Ishikawa (cell line): Measurements from ENCODE around the gene GCN1.

Source experiments
- CEBPB ChIP-seq: IDR thresholded peaks from 2 replicates; pipeline ENCODE4 v1.6.1; 2012
- CREB1 ChIP-seq: IDR thresholded peaks from 2 replicates; pipeline ENCODE4 v1.6.1; 2012; ENCODE audit warnings: low read depth
- EGR1 ChIP-seq: IDR thresholded peaks from 2 replicates; pipeline ENCODE4 v1.6.1; 2012
- EP300 ChIP-seq: IDR thresholded peaks from 2 replicates; pipeline ENCODE4 v1.6.1; 2012; ENCODE audit warnings: borderline replicate concordance
- FOXM1 ChIP-seq: IDR thresholded peaks from 2 replicates; pipeline ENCODE4 v1.6.1; 2012; ENCODE audit warnings: low read depth, borderline replicate concordance
- NFIC ChIP-seq: IDR thresholded peaks from 2 replicates; pipeline ENCODE4 v1.6.1; 2012
- RAD21 ChIP-seq: IDR thresholded peaks from 2 replicates; pipeline ENCODE4 v1.6.1; 2012; ENCODE audit warnings: low read depth
- TAF1 ChIP-seq: IDR thresholded peaks from 2 replicates; pipeline ENCODE4 v1.6.1; 2012; ENCODE audit warnings: low read depth, mild to moderate bottlenecking
- TCF12 ChIP-seq: IDR thresholded peaks from 2 replicates; pipeline ENCODE4 v1.6.1; 2012; ENCODE audit warnings: low read depth
- TEAD4 ChIP-seq: IDR thresholded peaks from 2 replicates; pipeline ENCODE4 v1.6.1; 2012
- YY1 ChIP-seq: IDR thresholded peaks from 2 replicates; pipeline ENCODE4 v1.6.1; 2012; ENCODE audit warnings: low read depth
- ZBTB7A ChIP-seq: IDR thresholded peaks from 2 replicates; pipeline ENCODE4 v1.6.1; 2012; ENCODE audit warnings: low read depth
- TF ChIP-seq, protein P1 (sequence below): IDR thresholded peaks from 2 replicates; pipeline ENCODE4 v1.6.1; 2012; ENCODE audit warnings: low read depth, mild to moderate bottlenecking
- TF ChIP-seq, protein P2 (sequence below): IDR thresholded peaks from 2 replicates; pipeline ENCODE4 v1.6.1; 2012
- TF ChIP-seq, protein P3 (sequence below): IDR thresholded peaks from 2 replicates; pipeline ENCODE4 v1.6.1; 2012

GCN1 gene

DNA sequence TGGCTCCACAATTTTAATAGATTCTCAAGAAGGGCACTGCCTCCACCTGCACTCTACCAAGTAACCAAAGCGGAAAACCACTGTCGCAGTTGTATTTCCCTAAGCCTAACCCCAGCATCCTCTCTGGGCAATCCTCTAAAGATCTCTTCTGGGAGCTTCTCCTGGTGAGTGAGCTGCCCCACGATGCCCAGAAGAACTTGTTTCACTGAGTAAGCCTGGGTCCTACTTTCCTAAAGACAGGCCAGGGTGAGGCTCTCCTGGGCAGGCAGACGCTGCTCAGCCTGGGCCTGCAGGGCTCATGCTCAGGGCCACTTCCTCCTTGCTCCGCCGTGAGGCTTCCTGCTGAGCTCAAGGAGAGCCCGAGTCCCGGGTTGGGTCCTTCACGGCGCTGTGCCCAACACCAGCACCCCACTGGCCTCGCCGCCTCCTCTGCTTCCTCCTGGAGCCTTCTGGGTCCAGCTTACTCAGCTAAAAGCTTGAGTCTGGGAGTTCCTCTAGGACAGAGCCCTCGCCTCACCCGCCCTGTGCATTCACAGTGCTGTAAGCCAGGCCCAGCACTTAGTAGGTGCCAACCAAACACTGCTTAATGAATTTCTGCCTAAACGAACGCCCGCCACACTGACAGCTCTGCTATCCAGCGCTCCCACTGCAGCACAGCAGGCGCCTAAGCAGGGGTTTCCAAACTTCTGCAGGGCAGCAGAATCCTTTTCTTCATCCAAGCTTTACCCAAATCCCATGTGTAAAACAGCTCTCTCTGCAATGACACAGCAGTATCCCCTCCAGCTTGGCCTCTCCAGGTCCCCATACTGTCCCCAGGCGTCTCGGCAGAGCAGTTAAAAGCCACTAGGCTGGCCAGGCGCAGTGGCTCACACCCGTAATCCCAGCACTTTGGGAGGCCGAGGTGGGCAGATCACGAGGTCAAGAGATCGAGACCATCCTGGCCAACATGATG is 83.7 kb downstream of the GCN1 start:
- TF ChIP-seq CREB1 (no peak), ZBTB7A (no peak), TEAD4 (no peak), RAD21 (no peak), NFIC (no peak), YY1 (no peak), FOXM1 (no peak), EP300 (no peak), TCF12 (no peak), TAF1 (no peak), CEBPB (no peak), EGR1 (no peak)
- TF ChIP-seq, protein P1, sequence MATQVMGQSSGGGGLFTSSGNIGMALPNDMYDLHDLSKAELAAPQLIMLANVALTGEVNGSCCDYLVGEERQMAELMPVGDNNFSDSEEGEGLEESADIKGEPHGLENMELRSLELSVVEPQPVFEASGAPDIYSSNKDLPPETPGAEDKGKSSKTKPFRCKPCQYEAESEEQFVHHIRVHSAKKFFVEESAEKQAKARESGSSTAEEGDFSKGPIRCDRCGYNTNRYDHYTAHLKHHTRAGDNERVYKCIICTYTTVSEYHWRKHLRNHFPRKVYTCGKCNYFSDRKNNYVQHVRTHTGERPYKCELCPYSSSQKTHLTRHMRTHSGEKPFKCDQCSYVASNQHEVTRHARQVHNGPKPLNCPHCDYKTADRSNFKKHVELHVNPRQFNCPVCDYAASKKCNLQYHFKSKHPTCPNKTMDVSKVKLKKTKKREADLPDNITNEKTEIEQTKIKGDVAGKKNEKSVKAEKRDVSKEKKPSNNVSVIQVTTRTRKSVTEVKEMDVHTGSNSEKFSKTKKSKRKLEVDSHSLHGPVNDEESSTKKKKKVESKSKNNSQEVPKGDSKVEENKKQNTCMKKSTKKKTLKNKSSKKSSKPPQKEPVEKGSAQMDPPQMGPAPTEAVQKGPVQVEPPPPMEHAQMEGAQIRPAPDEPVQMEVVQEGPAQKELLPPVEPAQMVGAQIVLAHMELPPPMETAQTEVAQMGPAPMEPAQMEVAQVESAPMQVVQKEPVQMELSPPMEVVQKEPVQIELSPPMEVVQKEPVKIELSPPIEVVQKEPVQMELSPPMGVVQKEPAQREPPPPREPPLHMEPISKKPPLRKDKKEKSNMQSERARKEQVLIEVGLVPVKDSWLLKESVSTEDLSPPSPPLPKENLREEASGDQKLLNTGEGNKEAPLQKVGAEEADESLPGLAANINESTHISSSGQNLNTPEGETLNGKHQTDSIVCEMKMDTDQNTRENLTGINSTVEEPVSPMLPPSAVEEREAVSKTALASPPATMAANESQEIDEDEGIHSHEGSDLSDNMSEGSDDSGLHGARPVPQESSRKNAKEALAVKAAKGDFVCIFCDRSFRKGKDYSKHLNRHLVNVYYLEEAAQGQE: no peak
- TF ChIP-seq, protein P2, sequence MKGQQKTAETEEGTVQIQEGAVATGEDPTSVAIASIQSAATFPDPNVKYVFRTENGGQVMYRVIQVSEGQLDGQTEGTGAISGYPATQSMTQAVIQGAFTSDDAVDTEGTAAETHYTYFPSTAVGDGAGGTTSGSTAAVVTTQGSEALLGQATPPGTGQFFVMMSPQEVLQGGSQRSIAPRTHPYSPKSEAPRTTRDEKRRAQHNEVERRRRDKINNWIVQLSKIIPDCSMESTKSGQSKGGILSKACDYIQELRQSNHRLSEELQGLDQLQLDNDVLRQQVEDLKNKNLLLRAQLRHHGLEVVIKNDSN: no peak

- TF ChIP-seq EGR1 (no peak), YY1 (no peak), ZBTB7A (no peak), NFIC (no peak)
- TF ChIP-seq, protein P2: no peak
- TF ChIP-seq, protein P1: no peak
Observed at GRCh38 chr12:120109570-120110267, 84.8 kb downstream of the GCN1 start.

GRCh38 chr12:120106151-120106550 is 88.4 kb downstream of the GCN1 start:
- no peak for TF ChIP-seq TEAD4
- no peak for TF ChIP-seq CREB1
- TF ChIP-seq, protein P2: no peak
- no peak for TF ChIP-seq YY1
- TF ChIP-seq CEBPB: no peak
- no peak for TF ChIP-seq FOXM1

DNA sequence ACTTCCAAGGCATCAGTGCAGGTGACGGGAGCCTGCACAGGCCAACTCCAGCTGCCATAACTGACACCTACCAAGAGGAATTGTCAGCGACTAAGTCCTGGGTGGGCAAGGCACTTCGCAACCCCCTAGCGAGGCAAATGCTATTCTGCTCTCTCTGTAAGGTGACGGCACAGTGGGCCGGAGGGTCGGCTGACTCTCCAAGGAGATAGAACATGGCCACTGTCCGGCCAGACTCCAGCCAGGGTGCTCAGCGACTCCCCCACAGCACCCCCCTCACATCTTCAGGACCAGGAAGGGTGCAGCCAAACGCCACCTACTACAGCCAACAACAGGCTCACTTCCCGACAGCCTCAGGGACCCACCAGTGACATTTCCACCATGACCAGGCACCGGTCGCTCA is 91.1 kb downstream of the GCN1 start:
- TF ChIP-seq, protein P1: no peak
- TF ChIP-seq ZBTB7A (no peak), CREB1 (no peak), TEAD4 (no peak), EGR1 (no peak), FOXM1 (no peak), EP300 (no peak), TAF1 (no peak), NFIC (no peak), CEBPB (no peak), TCF12 (no peak), RAD21 (no peak), YY1 (no peak)
- TF ChIP-seq, protein P3, sequence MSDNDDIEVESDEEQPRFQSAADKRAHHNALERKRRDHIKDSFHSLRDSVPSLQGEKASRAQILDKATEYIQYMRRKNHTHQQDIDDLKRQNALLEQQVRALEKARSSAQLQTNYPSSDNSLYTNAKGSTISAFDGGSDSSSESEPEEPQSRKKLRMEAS: no peak
- TF ChIP-seq, protein P2: no peak
